Raji (cell line): ENCODE data around the gene HOXB1.
A peak's percentile ranks its signal among the peaks of the same experiment; 100 is the strongest.

Experiments used
- POLR2A ChIP-seq: IDR thresholded peaks from 2 replicates; pipeline ENCODE4 v1.6.1; 2011; ENCODE audit warnings: low read depth, low read length, control low read depth; ENCODE audit not compliant: insufficient read depth

The HOXB1 gene

GRCh38 chr17:48530887-48531272 is at the start of gene HOXB1:
HOXB1 (minus strand) TSS chr17:48531011; CDS start chr17:48530904, 107 bp downstream.
- TF ChIP-seq POLR2A: no peak

DNA sequence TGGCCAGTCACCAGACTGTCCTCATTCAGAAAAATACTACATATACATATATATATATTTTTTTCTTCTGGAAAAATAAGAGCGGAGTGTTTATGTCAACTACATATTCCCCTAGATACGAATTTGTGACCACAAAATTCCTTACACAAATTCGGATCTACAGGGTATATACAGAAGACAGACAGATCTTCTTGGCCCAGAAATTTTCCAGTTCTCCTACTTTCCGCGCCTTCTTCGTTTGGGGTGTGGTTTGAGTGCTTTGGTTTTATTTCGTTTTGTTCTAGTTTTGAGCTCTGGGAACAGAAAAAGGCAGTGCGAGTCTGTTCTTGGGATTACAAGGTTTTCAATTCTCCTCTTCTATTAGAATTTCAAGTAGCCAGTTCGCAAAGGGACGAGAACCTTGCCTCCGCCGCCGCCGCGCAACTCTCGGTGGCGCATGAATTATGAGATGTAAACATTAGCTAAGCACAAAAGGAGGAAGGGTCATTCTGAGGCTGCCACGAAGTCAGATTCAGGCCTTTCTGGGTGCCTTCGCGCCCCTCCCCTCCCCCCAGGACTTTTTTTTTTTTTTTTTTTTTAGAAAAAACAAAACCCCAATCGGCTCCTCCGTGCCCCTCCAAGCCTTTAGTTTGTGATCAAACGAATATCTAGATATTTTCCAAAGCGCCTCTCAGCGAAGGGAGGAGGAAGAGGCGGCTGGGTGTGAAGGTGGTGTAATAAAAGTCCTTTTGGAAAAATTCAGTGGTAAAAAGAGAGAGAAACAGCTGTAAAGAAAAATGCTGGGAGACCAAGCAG is 49.1 kb upstream of the HOXB1 start:
- no peak for TF ChIP-seq POLR2A

DNA sequence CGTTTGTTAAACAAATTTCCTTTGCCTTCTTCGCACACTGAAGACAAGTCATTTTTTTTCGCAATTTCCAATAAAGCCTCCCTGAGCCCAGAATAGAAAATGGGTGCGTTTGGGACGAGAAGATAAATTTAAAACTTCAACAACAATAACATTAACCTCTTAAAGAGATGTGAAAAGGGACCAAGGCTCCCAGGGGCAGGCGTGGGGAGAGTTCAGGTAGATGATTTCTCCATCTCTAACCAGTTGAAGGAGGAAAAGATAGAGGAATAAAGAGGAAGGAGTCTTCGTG is 48.6 kb upstream of the HOXB1 start:
- TF ChIP-seq POLR2A: no peak

GRCh38 chr17:48578616-48579470 is 48.0 kb upstream of the HOXB1 start:
- TF ChIP-seq POLR2A: no peak; the same call in 1 of the 2 replicates

- 0 out of 2 replicates have a peak, but pooled peaks have one; percentile 44 for TF ChIP-seq POLR2A
Observed at GRCh38 chr17:48577946-48578615, 47.3 kb upstream of the HOXB1 start, which contains the start of gene HOXB4. HOXB4 (minus strand) TSS chr17:48578350; CDS start chr17:48578319, 31 bp downstream.

DNA sequence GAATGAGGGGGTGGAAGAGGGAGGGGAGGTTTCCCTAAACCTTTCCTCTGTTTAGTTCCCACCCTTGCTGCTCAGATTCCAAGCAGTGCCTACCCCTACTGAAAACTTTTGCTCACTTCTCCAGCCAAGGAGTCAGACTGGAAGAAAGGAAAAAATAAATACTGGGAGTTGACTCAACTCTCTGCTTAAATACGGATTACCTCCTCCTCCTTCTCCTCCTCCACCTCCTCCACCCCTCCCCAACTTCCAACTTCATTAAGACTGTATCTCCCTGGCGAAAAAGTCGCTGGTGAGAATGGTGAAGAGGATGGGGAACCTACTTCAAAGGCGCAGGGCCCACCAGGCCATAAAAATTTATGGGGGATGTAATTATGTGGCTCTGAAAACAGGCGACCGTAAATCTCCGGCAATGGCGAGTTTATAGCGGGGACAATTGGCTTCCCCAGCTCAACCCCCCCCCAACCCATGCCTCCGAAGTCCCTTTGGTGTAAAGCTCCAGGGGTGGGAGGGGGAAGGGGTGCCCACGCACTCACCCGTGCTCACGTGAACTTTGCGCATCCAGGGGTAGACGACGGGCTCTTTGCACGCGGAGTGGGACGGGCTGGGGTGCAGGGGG is 46.6 kb upstream of the HOXB1 start:
- TF ChIP-seq POLR2A: no peak

DNA sequence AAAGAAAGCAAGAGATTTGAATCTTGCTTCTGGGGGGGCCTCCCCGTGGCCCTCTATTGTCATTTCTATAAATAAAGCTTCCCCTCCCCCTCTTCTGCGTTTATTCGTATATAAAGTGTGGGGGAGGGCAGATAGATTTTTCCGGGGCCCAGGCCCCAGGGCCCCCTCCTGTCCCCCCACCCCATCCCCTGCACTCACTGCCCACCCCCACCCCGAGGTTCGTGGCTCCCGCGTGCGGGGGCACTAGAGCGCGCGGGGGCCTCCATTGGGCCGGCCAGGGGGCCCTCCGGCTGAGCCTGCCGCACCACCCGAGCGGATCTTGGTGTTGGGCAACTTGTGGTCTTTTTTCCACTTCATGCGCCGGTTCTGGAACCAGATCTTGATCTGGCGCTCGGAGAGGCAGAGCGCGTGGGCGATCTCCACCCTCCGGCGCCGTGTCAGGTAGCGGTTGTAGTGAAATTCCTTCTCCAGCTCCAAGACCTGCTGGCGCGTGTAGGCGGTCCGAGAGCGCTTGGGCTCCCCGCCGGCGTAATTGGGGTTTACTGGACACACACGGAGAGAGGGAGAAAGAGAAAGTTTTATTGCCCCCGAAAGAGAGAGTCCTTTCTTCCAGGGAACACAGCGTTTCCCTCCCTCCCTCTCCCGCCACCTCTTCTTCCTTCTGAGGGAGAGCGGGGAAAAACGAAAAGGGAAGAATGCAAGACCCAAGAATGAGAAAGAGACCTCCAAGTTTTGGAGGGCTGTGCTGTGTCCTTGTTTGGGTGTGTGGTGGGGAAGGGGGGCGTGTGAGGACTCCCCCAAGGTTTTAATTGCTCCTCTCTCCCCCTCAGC is 45.9 kb upstream of the HOXB1 start:
- no peak for TF ChIP-seq POLR2A

GRCh38 chr17:48575673-48576478 is 45.1 kb upstream of the HOXB1 start:
- TF ChIP-seq POLR2A: no peak

- no peak for TF ChIP-seq POLR2A
Observed at GRCh38 chr17:48575066-48575582, 44.3 kb upstream of the HOXB1 start.

- no peak for TF ChIP-seq POLR2A
Observed at GRCh38 chr17:48574505-48575065, 43.8 kb upstream of the HOXB1 start.

DNA sequence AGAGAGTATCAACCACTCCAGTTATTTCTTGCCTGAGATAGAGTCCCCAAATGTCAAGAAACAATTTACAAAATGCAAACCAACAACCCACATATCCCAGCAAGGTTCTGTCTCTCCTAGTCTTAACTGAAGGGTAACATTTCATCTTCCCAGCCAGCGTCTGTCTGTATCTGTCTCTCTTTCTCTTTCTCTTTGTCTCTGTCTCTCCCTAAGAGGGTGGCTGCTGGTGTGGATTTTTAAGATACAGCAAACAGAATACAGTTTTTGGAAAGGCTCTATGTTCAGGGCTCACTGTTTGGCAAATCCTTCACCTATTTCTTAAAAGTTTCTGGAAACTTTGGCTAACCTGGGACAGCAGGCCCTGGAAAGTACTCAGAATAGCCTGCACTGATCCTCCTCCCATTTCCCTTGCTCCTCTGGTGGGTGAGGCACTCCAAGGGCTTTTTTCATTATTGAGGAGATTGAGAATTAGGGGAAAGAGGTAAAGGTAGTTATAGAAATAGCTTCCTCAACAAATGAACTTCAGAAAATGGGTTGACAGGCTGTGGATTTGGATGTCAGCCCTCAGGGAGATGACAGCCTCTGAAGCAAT is 41.1 kb upstream of the HOXB1 start:
- TF ChIP-seq POLR2A: no peak

DNA sequence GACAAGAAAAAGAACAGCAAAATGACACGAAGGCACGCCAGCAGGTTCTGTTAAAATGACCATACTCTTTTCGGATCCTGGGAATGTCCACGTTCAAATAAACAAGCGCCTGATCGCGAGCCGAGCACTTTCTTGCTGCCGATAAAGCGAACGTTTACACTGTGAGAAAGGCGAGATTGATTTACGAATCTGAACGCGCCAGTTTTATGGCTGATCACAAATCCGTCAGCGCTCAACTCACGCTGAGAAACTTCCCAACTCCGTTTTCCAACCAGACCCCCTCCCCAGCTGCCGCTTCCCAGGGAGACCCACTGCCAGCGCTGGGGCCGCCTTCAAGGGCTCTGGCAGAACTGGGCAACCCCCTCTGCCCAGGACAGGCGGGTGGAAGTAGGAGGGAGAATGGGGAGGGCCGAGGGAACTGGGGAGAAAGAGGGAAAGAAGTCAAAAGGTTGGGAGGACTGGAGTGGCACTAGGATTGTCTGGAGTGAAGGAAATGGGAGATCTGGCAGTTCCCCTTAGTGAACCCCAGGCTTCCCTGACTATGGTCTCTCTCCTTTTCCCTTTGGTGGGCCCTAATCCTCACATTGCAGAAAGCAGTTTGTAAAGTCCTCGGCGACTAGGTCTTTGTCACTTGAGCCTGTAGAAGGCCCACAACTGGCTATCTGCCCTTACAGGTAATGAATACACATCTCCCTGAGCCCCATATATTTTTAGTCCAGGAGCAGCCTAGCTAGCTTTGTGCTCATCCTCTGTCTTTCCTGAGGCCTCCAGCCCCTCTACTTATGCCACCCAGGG is 40.4 kb upstream of the HOXB1 start:
- TF ChIP-seq POLR2A: no peak
